T47D (cell line): ENCODE results near the gene TNFSF10.

ENCODE experiments used
- DNase-seq, 2 experiments: peaks; one replicate each; pipeline versions ENCODE4 v3.0.0 to v3.0.0-alpha.2; 2011 to 2012; ENCODE audit warnings: low read depth in 1 of 2, low spot score in 1 of 2
- JUND ChIP-seq: IDR thresholded peaks from 2 replicates; pipeline ENCODE4 v1.6.1; 2012; ENCODE audit warnings: low read depth
- in situ Hi-C: cut with HindIII; loops from 2 replicates; pipeline ENCODE4 v1.10.0; 2016; ENCODE audit warnings: low sequenced_read_pairs, low pct_unique_long_range_greater_than_20kb

Gene TNFSF10

DNA sequence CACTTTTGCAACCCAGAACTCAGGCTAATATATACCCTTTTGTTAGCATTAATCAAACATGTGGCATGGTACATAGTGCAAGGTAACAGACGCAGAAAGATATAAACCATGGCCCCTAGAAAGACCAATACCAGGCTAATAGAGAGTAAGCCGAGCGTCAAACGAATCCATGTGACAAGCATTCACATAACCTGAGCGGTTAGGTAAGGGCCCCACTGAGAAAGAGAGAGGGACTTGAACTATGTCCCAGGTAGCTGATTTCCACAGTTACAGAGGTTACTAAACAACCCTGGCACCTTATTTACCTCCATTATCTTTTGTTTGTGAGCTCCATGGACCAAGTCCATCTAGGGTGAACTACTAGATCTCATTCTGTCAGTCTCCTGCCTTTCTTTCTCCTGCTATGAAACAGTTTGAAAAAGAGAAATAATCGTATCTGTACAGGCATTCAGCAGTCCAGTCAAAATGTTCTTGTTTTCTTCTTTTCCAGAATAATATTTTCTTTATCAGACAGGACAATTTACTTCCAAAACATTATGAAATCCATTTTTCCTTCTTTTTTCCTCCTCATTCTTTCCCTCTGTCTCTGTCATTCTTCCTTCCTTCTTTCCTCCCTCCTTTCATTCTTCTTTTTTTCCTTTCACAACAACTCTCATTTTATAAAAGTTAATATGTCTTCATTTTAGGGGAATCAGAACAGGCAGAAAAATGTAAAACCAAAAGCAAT is 30.5 kb upstream of the TNFSF10 start:
- TF ChIP-seq JUND = no peak
- in situ Hi-C loops = no loop called here
- no peak for DNase-seq

DNA sequence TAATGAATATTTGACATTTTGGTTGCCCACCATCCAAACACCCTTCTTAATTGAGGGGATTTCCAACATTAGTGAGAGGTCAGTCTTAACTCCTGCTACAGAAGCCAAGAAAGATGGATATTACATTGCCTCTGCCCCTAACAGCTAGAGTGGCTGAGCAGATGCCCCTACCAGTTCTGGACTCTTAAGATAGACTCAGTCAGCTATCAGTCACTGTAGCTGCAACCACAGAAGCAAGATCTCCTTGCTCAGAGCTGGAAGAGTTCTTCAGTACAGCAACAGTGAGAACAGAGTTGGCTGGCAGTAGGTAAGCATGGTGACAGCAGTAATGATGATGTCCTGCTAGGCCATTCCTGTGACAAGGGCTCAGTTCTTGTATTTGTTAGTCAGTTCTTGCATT is 29.4 kb upstream of the TNFSF10 start:
- no peak for DNase-seq
- TF ChIP-seq JUND = no peak
- in situ Hi-C loops = no loop called here

DNA sequence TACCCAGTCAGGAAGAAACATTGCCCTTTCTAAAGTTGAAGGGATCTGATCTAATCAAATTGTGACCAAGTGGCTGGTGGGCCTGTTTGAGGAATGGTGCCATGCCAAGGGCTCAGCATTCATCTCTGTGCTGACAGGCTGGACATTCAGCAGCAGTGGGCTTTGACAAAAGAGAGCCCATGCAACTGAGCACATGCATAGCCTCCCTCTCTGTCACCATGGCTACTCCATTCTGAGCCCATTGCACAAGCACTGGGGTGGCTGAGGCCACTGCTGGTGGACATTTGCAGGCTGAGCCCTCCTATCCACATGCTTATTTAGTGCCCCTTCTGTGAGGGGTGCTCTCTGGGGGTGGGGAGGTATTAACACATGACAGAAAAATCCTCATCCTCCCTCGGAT is 28.6 kb upstream of the TNFSF10 start:
- DNase-seq = no peak
- TF ChIP-seq JUND = no peak
- in situ Hi-C loops = no loop called here

DNA sequence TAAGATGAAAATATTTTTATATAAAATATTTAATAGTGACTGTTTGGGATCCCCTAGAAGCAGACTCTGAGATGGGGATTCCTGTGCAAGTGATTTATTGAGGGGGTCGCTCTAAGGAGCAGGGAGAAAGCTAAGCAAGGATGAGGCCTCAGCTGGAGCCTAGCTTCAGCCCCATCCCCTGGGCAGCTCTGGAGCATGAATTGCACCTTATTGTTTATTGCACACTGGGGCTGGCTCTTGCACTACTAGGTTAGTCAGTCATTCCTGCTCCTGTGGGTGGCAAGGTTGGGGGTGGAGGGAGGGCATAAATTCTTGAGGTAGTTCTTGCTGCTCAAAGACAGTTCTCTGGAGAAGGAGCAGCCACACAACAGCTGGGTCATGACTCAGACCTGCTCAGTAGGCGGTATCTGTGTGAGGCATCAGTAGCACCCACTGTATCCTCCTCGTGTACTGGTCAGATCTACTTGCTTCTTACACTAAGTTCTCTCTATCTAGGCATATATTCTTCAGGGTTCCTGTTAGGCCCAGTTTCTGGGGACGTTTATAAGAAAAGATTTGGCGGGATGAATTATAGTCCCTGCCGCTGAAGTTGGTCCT is 27.2 kb upstream of the TNFSF10 start:
- in situ Hi-C loops = no loop called here
- no peak for DNase-seq
- TF ChIP-seq JUND = no peak

DNA sequence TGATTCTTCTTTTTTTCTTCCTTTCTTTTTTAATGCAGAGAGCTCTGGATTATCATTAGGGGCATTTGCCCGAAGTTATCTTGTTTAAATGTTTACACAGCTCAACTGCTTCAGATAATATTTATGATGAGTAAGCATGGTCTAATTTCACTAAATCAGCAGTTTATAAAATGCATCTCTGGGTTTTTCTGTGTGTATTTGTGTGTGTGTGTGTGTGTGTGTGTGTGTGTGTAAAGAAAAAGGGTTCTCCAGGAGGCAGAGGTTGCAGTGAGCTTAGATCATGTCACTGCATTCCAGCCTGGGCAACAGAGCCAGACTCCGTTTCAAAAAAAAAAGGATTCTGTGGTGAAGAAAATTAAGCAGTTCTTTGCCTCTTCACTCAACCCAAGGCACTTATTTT is 25.9 kb upstream of the TNFSF10 start:
- no peak for TF ChIP-seq JUND
- DNase-seq = no peak
- in situ Hi-C loops = no loop called here

DNA sequence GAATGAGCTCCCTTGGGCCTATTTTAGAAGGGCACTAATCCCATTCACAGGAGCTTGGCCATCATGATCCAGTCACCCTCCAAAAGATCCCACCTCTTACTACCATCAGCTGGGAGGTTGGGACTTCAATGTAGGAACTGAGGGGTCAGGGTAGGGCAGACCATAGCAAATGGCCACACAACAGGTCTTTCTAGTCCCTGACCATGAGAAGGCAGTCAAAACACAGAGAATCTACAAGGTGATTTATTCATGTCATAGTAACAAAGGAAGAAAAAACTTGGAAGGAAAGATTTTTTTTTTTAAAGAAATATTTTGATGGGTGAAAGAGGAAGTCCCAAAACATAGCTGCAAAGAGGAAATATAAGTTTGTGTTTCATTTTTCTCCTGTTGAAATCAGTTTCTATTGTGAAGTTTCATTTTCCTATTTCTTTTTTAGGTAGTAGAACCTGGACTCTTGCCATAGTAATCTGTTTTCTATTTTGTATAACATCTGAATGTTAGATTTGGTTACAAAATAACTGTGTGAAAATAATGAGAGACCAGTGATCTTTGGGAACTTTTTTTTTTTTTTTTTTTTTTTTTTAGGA is 23.5 kb upstream of the TNFSF10 start:
- in situ Hi-C loops = no loop called here
- peak in 1 of 2 experiments; percentile 49 for DNase-seq
- no peak for TF ChIP-seq JUND

DNA sequence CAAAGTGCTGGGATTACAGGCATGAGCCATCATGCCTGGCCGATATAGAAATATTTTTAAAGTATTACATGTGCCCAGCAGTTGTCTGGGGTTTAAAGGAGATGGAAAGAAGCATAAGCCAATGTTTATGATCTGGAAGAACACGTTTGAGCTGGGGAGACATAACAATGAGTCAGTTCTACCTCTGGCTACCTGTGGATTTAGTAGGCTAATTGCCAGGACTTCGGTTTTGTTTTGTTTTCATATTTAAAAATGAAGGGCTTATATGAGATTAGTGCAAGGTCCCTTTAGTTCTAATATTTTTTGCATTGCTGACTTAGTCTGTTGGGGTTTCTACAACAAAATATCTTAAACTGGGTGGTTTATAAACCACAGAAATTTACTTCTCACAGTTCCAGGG is 22.9 kb upstream of the TNFSF10 start:
- TF ChIP-seq JUND = no peak
- in situ Hi-C loops = no loop called here
- DNase-seq = peak in 1 of 2 experiments; percentile 81

DNA sequence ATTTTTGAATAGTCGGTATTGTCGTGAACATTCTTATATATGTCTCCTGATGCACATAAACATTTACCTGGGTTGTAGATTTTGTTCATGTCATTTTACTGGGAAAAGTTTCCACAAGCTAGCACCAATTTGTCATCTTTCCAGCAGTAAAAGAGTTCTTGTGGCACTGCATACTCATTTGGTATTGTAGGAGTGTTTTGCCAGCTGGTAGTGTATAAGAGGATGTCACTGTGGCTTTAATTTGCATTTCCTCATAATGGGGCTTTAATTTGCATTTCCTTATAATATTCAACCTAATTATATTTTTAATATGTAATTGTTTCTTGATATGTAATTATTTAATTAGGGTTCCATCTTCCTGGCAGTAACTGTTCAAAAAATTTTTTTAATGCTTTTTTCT is 21.2 kb upstream of the TNFSF10 start:
- TF ChIP-seq JUND = no peak
- in situ Hi-C loops = no loop called here
- DNase-seq = no peak

DNA sequence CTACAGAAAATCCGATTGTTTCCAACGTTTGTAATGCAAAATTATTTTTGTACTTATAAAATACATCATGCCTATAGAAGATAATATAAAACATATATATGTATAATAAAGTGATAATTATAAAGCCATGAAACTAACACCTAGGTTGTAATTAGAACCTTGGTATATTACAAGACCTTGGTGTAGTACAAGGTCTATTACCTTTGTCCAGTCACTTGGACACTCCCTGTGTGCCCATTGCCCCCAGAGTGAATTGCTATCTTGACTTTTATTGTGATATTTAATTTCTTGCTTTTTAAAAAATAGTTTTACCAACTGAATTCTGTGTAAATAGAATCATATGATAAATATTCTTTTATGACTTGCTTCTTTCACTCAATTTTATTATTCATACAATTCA is 20.7 kb upstream of the TNFSF10 start:
- in situ Hi-C loops = no loop called here
- DNase-seq = no peak
- TF ChIP-seq JUND = no peak

DNA sequence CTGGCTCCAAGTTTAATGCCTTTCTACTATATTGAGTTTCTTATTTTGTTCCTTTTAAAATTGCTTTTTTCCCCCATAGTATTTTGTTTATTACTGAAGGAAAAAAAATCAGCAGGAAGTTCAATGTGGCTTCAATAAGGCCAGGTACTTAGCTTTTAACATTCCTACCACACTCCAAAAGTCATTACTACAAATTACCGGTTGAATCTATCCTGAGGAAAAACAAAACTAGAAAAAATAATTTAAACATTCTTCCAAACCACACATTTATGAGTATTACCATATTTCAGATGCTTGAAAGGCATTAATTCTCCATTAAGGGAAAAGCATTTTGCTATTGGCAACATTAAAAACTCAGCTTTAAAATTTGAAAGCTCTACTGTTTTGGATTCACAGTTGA is 20.2 kb upstream of the TNFSF10 start:
- in situ Hi-C loops = no loop called here
- no peak for DNase-seq
- TF ChIP-seq JUND = no peak

DNA sequence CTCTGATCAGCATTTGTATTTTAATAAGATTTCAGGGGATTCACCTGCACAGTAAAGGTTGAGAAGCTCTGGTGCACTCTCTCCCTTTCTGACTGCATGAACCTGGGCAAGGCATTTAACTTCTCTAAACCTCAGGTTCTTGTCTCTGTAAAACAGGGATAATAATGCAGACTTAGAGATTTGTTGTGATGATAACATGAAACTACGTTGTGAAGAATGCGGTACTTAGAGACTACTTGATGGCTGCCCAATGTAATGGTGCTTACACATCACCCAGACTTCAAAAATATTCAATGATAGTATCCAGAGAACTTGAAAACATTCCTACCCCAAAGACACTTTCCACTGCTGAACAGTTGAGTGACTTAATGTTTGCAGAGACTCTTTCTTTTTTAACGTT is 19.8 kb upstream of the TNFSF10 start:
- in situ Hi-C loops = no loop called here
- DNase-seq = no peak
- no peak for TF ChIP-seq JUND

DNA sequence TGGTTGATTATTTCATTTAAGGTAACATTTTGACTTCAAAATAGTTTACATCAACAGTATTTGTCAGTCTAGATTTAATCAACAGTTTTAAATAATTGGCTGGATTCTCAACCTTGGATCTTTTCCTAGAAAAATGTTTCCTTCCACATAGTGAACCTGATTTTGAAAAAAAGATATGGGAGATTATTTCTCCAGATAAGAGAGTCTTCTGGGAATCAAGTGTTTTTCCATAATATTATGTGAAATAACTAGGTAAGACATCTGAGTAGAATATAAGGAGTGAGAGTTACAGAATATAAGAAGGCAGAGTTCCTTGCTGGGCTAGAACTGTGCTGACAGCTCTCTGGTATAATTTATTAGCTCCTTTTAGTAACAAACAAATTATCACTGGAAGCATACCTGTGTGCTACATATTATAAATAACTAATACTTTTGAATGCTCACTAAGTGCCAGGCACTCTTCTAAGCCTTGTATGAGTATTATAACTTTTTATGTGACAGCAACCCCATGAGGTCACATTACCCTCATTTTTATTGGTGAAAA is 18.8 kb upstream of the TNFSF10 start:
- DNase-seq = no peak
- no peak for TF ChIP-seq JUND
- in situ Hi-C loops = no loop called here

DNA sequence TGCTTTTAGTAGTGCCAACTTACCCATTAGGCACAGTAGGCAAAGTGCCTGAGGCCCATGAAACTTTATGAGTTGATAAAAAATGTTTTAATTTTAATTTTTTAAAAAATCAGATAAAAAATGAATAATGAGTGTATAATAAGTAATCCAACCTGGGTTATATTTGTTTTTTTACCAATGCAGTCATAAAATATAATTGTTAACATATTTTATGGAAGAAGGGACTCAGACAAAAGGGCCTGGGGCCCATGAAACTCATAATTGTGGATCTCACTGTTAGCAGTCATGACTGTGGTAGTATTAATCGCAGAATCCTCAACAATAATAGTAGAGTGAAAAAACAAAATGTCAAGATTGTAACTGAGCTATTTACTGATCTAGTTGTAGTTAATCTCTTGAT is 16.8 kb upstream of the TNFSF10 start:
- DNase-seq = peak in 1 of 2 experiments; percentile 37
- no peak; the same call in 1 of the 2 replicates for TF ChIP-seq JUND
- in situ Hi-C loops = no loop called here
